Skin epidermis (tissue), 12 donors: ENCODE measurements around the gene FANCC.
A peak's percentile ranks its signal among the peaks of the same experiment; 100 is the strongest.

Experiments
- H3K27ac ChIP-seq, 21 experiments: fragments of 200-600 bp; sonication (generic) in 11 of 21; one replicate each; pipeline ENCODE4 v1.5.0; 2020; ENCODE audit warnings: mild to moderate bottlenecking in 3 of 21, inconsistent platforms in 2 of 21, moderate library complexity in 2 of 21
- H3K4me3 ChIP-seq, 7 experiments: fragments of 200-600 bp; sonication (generic) in 2 of 7; one replicate each; pipeline ENCODE4 v1.5.0; 2020; ENCODE audit warnings: inconsistent platforms in 2 of 7, mild to moderate bottlenecking in 2 of 7, moderate library complexity in 1 of 7

The FANCC gene

GRCh38 chr9:95109456-95109855 lies 208.1 kb downstream of the FANCC start:
- peak overlapping the region in 1 of 21 experiments; percentile 41 for H3K27ac ChIP-seq

DNA sequence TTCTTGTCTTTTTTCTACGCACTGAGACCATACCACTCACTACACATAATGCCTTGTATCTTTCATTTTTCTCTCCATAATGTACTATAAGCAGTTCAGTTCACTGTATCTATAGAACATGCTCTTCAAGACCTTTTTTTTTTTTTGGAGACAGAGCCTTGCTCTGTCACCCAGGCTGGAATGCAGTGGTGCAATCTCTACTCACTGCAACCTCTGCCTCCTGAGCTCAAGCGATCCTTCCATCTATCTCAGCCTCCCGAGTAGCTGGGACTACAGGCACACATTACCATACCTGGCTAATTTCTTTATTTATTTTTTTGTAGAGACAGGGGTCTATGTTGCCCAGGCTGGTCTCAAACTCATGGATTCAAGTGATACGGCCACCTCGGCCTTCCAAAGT lies 208.7 kb downstream of the FANCC start:
- Histone ChIP-seq H3K4me3 (no peak overlapping the region), H3K27ac (peak overlapping the region in 4 of 21 experiments; percentile 3 to 41 (median 29))

More at GRCh38 chr9:95109456-95109855, 208.1 kb downstream of the FANCC start:
- no peak overlapping the region for H3K4me3 ChIP-seq

DNA sequence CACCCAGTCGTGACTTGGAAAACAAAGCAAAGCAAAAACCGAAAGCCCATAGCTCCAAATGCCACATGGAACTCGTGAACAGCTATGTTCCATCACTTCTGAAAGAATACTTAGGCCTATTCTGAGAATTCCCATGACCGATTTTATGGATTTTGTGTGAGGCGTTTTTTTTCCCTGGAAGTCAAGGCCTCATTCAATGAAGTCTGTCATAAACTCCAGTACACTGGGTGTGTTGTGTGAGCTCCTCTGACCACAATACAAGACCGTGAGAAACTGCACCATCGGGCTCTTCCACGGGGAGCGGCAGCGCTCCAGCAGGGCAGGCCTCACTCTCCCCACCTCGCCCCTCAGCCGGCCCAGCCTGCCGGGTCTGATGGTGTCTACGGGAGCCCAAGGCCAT lies 209.5 kb downstream of the FANCC start:
- Histone ChIP-seq H3K4me3 (no peak overlapping the region), H3K27ac (peak overlapping the region in 6 of 21 experiments; percentile 3 to 53 (median 38))

DNA sequence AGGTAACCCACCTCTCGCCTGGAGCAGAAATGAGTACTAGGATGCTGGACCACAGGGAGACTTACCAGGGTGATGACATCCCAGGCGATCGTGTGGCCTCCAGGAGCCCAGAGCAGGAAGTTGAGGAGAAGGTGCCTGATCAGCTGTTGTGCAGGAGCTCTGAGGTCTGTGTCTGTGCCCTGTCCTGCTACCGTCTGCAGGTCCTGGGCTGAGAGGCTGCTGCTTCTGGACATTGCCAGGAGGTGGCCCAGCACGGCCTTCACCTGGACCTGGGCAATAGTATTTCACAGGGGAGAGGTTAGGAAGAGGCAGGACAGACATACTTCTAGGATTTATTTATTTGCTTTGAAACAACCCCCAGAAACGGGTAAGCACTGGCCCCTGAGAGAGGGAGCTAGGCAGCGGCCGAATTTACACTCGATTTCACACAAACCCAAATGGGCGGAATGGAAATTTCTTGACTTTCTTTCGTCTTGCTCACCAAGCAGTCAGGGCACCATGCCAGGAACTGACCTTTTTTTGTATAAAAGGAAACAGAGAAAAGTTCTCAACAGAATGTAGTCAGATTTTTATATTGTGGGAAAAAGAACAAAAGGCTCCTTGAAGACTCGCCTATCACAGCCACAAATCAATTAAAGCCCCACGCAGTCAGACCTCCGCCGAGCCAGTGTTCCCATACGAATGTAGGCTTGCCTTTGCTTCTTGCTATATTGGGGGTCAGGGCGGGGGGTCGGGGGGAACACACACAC lies 210.3 kb downstream of the FANCC start:
- Histone ChIP-seq H3K27ac (peak overlapping the region in 14 of 21 experiments; percentile 16 to 78 (median 38)), H3K4me3 (no peak overlapping the region)

- Histone ChIP-seq H3K4me3 (no peak overlapping the region), H3K27ac (peak overlapping the region in 17 of 21 experiments; percentile 4 to 78 (median 51))
These were observed 211.8 kb downstream of the FANCC start for GRCh38 chr9:95105519-95106287.

DNA sequence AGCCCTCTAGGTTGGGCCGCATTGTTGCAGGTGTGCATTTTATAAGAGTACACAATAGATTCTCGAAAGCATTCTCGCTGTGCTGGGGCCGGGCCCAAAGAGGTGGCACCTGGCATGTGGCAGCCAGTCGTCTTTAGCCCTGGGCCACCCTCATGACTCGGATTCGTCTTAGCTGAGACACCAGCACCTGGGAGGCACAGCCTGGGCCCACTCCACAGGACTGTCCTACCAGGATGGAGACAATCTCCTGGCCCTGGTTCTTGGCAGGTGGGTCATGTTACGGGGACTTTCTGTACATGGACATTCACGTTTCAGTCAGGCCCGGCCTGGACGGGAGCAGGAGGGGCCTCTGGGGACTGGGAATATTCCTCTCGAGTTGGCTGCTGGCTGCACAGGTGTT lies 212.5 kb downstream of the FANCC start:
- H3K27ac ChIP-seq, result peak overlapping the region in 19 of 21 experiments; percentile 4 to 78 (median 49)
- no peak overlapping the region for H3K4me3 ChIP-seq

- no peak overlapping the region for H3K4me3 ChIP-seq
- H3K27ac ChIP-seq, result peak overlapping the region in 14 of 21 experiments; percentile 3 to 78 (median 42)
These were observed 212.9 kb downstream of the FANCC start for GRCh38 chr9:95104581-95104960.

DNA sequence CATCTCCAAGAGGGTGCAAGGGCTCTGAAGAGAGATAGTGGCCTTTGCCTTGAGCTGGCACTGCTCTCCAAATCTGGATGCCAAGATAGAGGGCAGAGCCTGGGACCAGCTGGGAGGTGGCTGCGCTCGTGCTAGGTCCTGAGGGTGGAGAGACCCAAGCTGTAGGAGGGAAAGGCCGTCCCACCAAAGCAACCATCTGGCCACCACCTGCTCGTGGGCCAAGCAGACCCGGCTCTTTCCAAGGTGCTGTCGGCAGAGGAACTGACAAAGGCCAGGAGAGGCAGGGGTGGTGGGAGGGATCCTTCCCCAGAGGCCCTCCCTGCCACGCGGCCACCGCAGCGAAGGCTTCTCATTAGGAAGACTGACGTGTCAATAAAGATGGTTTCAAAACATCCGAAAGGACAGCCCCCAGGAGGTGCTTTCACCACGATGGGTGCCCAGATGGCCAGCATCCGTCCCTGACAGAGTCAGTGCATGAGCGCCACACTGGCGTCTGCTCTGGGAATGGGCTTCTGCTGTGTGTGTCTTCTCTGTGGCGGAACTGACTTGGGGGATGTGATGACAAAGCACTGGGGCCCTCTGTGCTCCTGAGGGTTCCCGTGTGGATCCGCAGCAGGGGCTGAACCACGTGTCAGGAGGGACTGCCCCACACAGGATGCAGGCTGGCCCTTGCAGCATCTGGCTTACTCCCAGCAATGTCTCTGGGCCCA lies 213.5 kb downstream of the FANCC start:
- H3K27ac ChIP-seq, result peak overlapping the region in 14 of 21 experiments; percentile 3 to 78 (median 39)

GRCh38 chr9:95103281-95103771 lies 214.2 kb downstream of the FANCC start:
- Histone ChIP-seq H3K4me3 (no peak overlapping the region), H3K27ac (peak overlapping the region in 13 of 21 experiments; percentile 26 to 78 (median 59))

More for the DNA sequence above, 213.5 kb downstream of the FANCC start:
- H3K4me3 ChIP-seq, result no peak overlapping the region

DNA sequence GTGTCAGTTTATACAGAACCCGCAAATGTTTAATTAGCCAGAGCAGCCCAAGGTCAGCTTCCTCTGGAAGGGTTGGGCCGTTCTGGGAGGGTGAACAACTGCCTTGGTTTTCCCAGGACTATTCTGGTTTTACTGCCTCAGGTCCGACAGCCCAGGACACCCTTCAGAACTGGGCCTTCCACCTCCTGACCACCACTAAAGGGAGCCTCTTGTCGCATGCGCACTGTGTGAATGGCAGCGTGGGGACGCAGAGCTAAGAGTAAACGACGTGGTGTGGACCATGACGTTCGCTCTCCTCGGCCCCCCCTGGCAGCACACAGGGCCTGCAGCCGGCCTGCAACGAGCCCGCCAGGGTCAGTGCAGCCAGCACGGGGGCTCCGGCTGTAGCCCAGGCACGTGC lies 214.9 kb downstream of the FANCC start:
- Histone ChIP-seq H3K4me3 (no peak overlapping the region), H3K27ac (peak overlapping the region in 18 of 21 experiments; percentile 4 to 81 (median 52))

DNA sequence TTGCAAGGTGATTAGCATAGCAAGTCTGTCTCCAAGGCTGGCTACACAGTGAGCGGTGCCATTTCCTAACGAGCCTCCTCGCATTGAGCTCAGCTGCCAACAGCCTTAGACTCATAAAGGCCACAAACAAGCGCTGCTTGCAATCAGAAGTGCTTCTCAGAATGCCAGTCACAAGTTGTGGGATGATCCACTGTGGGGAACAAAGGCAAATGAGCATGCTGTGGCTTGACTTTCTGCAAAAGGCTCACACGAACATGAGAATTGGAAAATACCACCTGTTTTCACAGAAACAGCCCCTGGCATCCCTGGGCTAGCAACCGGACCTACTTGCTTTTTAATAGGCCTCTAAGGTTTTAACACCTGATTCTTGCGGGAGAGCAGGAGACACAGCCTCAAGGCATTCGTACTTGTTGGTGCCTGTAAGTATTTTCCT lies 215.5 kb downstream of the FANCC start:
- Histone ChIP-seq H3K4me3 (no peak overlapping the region), H3K27ac (peak overlapping the region in 17 of 21 experiments; percentile 13 to 85 (median 63))

GRCh38 chr9:95101326-95101725 lies 216.2 kb downstream of the FANCC start:
- peak overlapping the region in 20 of 21 experiments; percentile 35 to 85 (median 64) for H3K27ac ChIP-seq

DNA sequence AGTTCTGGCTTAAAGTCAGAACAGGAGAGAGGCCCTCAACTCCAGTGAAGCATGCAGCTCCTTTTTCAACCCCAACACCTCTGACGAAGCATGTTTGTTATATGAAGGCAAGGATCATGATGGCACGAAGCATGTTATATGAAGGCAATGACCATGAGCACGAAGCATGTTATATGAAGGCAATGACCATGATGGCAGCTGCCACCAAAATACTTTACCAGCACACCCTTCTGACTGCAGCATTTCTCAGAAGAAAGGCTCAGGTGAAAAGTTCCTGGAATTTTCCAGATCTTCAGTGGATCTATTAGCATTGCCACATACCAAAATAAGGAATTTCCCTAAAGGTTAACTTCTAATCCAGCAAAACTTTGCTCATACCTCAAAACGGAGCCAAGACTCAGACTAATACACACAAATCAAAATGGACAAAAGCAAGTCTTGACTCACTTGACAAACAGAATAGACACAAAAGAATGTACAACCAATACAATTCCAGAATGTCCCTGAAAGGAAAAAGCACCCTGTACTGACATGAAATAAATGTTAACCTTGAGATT lies 217.4 kb downstream of the FANCC start:
- Histone ChIP-seq H3K27ac (peak overlapping the region in 14 of 21 experiments; percentile 24 to 85 (median 64)), H3K4me3 (no peak overlapping the region)

More at GRCh38 chr9:95101326-95101725, 216.2 kb downstream of the FANCC start:
- H3K4me3 ChIP-seq, result no peak overlapping the region

DNA sequence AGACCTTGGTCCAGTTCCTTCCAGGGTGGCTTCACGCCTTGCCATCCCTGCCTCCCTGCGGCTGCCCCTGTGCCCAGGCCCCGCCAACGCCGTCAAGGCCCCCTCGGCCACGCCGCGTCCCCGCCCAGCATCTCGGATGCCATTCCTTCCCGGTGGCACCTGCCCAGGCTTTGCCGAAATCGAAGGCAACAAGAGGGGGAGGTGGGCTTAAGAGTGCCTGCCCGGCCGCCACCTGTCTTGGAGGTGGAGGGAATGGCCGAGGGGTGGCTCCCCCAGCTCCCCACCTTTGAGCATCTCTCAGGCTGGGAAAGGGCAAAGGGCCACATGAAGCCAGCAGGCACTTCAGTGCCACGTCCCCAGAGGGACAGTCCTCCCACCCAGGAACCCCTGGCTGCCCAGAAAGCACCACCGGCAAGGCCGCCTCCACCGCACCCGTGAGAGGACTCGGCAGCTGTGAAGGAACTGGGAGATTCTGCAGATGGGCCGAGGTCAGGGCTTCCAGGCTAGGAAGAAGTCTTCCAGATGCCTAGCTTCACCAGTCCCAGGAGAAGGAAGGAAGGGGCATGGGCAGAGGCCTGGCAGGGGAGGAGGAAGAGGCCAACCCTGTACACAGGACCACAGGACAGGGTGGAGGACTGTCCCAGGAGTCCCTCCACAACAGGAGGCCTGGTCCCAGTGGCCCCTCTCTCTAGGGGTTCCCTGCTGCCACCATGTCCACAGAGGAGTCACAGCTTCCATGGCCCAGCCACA lies 218.0 kb downstream of the FANCC start:
- H3K27ac ChIP-seq, result peak overlapping the region in 15 of 21 experiments; percentile 2 to 85 (median 58)
- H3K4me3 ChIP-seq, result no peak overlapping the region

GRCh38 chr9:95098391-95098921 lies 219.1 kb downstream of the FANCC start:
- Histone ChIP-seq H3K27ac (peak overlapping the region in 7 of 21 experiments; percentile 4 to 61 (median 23)), H3K4me3 (no peak overlapping the region)

GRCh38 chr9:95097279-95097678 lies 220.2 kb downstream of the FANCC start:
- Histone ChIP-seq H3K27ac (no peak overlapping the region), H3K4me3 (no peak overlapping the region)

- no peak overlapping the region for H3K4me3 ChIP-seq
- H3K27ac ChIP-seq, result peak overlapping the region in 1 of 21 experiments; percentile 7
These were observed 220.7 kb downstream of the FANCC start for GRCh38 chr9:95096807-95097206.

DNA sequence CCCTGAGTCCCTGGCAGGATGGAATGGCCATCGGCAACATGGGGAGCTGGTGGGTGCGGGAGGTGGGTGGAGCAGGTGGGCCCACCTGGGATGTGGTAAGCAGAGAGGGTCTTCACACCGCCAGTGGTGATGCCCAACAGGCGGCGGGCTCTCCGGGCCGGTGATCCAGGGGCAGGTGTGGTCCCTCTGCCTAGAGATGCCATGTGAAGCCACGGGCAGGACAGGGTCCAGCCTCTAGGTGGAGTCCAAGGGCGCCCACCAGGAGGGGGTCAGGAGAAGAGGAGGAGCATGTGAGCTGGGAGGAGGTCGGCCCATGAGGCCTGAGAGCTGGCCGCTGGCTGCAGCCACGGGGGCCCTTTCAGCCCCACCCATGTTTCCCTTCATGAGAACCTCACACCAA lies 221.1 kb downstream of the FANCC start:
- H3K4me3 ChIP-seq, result no peak overlapping the region
- H3K27ac ChIP-seq, result peak overlapping the region in 2 of 21 experiments; percentile 7 to 25
